DOHH2 (cell line): ENCODE measurements around the gene GALR2.

Experiments
- EZH2phosphoT487 ChIP-seq: fragments of 200-600 bp; sonication (generic); IDR thresholded peaks from 2 replicates; pipeline ENCODE4 v1.6.1; 2017; ENCODE audit warnings: borderline replicate concordance, mild to moderate bottlenecking, antibody characterized with exemption, low read length, moderate library complexity, mixed read lengths
- TF ChIP-seq, protein P1 (sequence below): fragments of 200-600 bp; sonication (generic); IDR thresholded peaks from one replicate; pipeline ENCODE4 v1.5.1; 2014; ENCODE audit warnings: antibody characterized with exemption, mild to moderate bottlenecking, low read depth, low read length; ENCODE audit not compliant: poor library complexity, severe bottlenecking

DNA sequence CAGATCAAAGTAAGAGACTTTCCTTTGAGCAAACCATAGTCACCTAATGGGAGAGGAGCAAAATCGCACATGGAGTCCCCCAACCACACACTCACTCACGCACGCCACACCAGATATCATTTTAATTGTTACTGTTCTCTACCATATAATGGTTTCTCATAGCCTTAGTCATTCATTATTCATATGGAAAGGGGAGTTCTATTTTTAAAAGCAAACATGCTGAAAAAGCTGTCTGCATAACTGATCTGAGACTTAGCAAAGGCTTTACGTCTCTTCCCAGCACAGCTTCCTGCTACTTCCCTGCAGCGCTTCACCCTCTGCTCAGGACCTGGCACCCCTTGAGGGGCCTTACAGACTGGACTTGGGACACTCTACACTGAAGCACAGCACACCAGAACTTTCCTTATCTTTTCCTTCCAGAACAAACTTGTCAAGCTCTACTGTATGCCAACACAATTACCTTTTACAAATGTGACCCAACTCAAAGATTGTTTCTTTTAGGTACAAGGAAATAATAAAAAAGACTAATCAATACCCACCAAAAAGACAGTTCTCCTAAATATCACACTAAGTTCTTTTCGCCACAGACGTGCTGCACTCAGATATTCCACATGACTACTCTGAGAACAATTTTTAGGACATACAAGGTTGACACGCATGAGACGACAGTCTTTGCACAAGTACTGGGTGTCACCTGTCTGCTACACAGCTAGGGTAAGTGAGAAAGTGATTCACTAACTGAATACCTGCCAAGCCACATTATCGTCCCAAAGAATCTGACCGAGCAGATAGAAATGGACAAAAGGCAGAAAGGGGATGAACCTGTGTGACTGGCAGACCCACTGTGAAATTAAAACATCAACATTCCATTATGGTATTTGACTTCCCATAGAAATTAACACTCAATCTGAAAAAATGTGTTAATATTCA lies 23.8 kb upstream of the GALR2 start:
- TF ChIP-seq, protein P1, sequence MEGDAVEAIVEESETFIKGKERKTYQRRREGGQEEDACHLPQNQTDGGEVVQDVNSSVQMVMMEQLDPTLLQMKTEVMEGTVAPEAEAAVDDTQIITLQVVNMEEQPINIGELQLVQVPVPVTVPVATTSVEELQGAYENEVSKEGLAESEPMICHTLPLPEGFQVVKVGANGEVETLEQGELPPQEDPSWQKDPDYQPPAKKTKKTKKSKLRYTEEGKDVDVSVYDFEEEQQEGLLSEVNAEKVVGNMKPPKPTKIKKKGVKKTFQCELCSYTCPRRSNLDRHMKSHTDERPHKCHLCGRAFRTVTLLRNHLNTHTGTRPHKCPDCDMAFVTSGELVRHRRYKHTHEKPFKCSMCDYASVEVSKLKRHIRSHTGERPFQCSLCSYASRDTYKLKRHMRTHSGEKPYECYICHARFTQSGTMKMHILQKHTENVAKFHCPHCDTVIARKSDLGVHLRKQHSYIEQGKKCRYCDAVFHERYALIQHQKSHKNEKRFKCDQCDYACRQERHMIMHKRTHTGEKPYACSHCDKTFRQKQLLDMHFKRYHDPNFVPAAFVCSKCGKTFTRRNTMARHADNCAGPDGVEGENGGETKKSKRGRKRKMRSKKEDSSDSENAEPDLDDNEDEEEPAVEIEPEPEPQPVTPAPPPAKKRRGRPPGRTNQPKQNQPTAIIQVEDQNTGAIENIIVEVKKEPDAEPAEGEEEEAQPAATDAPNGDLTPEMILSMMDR, result no peak
- no peak for TF ChIP-seq EZH2phosphoT487
